IMR-90 (cell line): ENCODE data around the gene TYW5.

Experiments
- BHLHE40 ChIP-seq: fragments of 150-350 bp; IDR thresholded peaks from 2 replicates; pipeline ENCODE4 v1.6.1; 2016; ENCODE audit warnings: mild to moderate bottlenecking, low read depth, low read length
- CEBPB ChIP-seq: IDR thresholded peaks from 2 replicates; pipeline ENCODE4 v1.6.1; 2012; ENCODE audit warnings: low read depth, low read length, improper control_type of control experiment
- CTCF ChIP-seq: conservative IDR thresholded peaks from 2 replicates; pipeline ENCODE4 v1.5.1; 2012; ENCODE audit warnings: mild to moderate bottlenecking, low read depth, low read length, improper control_type of control experiment
- ELK1 ChIP-seq: fragments of 150-350 bp; IDR thresholded peaks from 2 replicates; pipeline ENCODE4 v1.6.1; 2016; ENCODE audit warnings: low read depth, mild to moderate bottlenecking, low read length, moderate library complexity, borderline replicate concordance
- FOS ChIP-seq: fragments of 150-350 bp; IDR thresholded peaks from 2 replicates; pipeline ENCODE4 v1.6.1; 2016; ENCODE audit warnings: low read depth, low read length
- MXI1 ChIP-seq: IDR thresholded peaks from 2 replicates; pipeline ENCODE4 v1.6.1; 2012; ENCODE audit warnings: low read depth, mild to moderate bottlenecking, low read length, moderate library complexity, borderline replicate concordance
- NFE2L2 ChIP-seq: fragments of 150-350 bp; IDR thresholded peaks from 2 replicates; pipeline ENCODE4 v1.6.1; 2016; ENCODE audit warnings: low read depth, mild to moderate bottlenecking, low read length
- POLR2A ChIP-seq: IDR thresholded peaks from 2 replicates; pipeline ENCODE4 v1.6.1; 2012; ENCODE audit warnings: mild to moderate bottlenecking, low read depth, low read length
- RAD21 ChIP-seq: IDR thresholded peaks from 2 replicates; pipeline ENCODE4 v1.6.1; 2012; ENCODE audit warnings: low read length, improper control_type of control experiment

- TF ChIP-seq CTCF (no peak), ELK1 (no peak), MXI1 (peak; percentile 52), BHLHE40 (no peak), RAD21 (no peak), POLR2A (peak; percentile 85), NFE2L2 (no peak), FOS (no peak), CEBPB (no peak)
Observed at GRCh38 chr2:199911052-199911876, 44.0 kb downstream of the TYW5 start, which contains the start of gene C2orf69.
